ENCODE data around the gene DBF4. TPM values are rescaled to one million over a fixed set of nuclear protein-coding genes. Genes with fewer than 3 reads are reported as not detected.

DBF4 gene
- total and polyA plus RNA-seq, 9 of the 15 experiments (the other 6 are each of a cell fraction or from before 2014, with no cell fraction given) = 37.8 to 145 (median 104) TPM

GRCh38 chr7:87853237-87853864 lies 22.9 kb upstream of the DBF4 start:
- Histone ChIP-seq H2AFZ (ENCODE audit: low read depth, low read length) (no peak overlapping the region), H3K9ac (ENCODE audit: insufficient read depth in 1 of 2, low read depth in 2 of 2, low read length in 2 of 2) (no peak overlapping the region), H3K9me1 (ENCODE audit: control insufficient read depth, insufficient read depth, low read length) (no peaks in the 10 kb centered on the region), H3K27ac (ENCODE audit: extremely low read depth, low read depth, low read length) (no peak overlapping the region), H4K20me1 (replicated peaks; ENCODE audit: control insufficient read depth, insufficient read depth, low read length) (no peaks in the 10 kb centered on the region), H3K4me3 (no peak overlapping the region), H3K79me2 (ENCODE audit: control insufficient read depth, insufficient read depth, low read length) (peaks cover 4% of the 10 kb centered on the region; the same call in 1 of the 3 replicates), H3K9me3 (replicated peaks; ENCODE audit: control insufficient read depth, insufficient read depth, low read depth, low read length) (no peaks in the 10 kb centered on the region), H3K4me2 (ENCODE audit: insufficient read depth, low read length) (no peak overlapping the region), H3K27me3 (ENCODE audit: control insufficient read depth in 2 of 2, insufficient read depth in 2 of 2, low read length in 2 of 2) (no peaks in the 10 kb centered on the region), H3K4me1 (replicated peaks in 1 of 2; ENCODE audit: control insufficient read depth in 2 of 2, insufficient read depth in 2 of 2, low read length in 2 of 2) (no peaks in the 10 kb centered on the region; a peak in 1 of 5 replicates), H3K36me3 (ENCODE audit: control insufficient read depth, insufficient read depth, low read length) (peaks cover 85% of the 10 kb centered on the region)
- TF ChIP-seq PKNOX1 (IDR thresholded peaks at IDR 0.05) (peak; percentile 60; the same call in 1 of the 2 replicates), ZNF3 (CRISPR knock-in tag; IDR thresholded peaks at IDR 0.05) (no peak), FOXK2 (conservative IDR thresholded peaks at IDR 0.05 in 1 of 2, IDR thresholded peaks at IDR 0.05 in 1 of 2; ENCODE audit: low read depth in 2 of 2) (0 out of 4 replicates have a peak, but pooled peaks of 1 of the 2 experiments have one; percentile 17), ZNF592 (IDR thresholded peaks at IDR 0.05) (0 out of 2 replicates have a peak, but pooled peaks have one; percentile 8), C11orf30 (IDR thresholded peaks at IDR 0.05; ENCODE audit: low read depth) (0 out of 2 replicates have a peak, but pooled peaks have one; percentile 27), MAFG (tag; conservative IDR thresholded peaks at IDR 0.05) (0 out of 2 replicates have a peak, but pooled peaks have one; percentile 5)
- in situ Hi-C loops (cut with MboI) (no loop called here), intact Hi-C loops (cut with micrococcal nuclease) (no loop called here)
- no TSS peak for BruUV-seq (replicated peaks)
- CTCF ChIA-PET (ENCODE audit: low intra/inter-chr PET ratio) = no interaction called here
- 82% methylated on average over 1 of the region's 1 CpG for WGBS (ENCODE audit: insufficient coverage, low coverage, missing lambda C conversion rate)
- DNase-seq (ENCODE audit: extremely low read depth in 1 of 4, low spot score in 3 of 4) (no peak), ATAC-seq (no peak), FAIRE-seq (no peak)
- POLR2A ChIA-PET = no interaction called here

Data from K562 (cell line).